Parathyroid adenoma (tissue), 2 donors: ENCODE results near the gene SLA2.

Source experiments
- H2AFZ ChIP-seq: fragments of 300-600 bp; sonication (generic); one replicate; pipeline ENCODE4 v1.7.0; 2017; ENCODE audit warnings: antibody characterized with exemption, mild to moderate bottlenecking
- H3K27ac ChIP-seq: fragments of 300-600 bp; sonication (generic); one replicate; pipeline ENCODE4 v1.7.0; 2017
- H3K27me3 ChIP-seq: fragments of 300-600 bp; sonication (generic); one replicate; pipeline ENCODE4 v1.7.0; 2017; ENCODE audit warnings: low read length; ENCODE audit not compliant: control insufficient read depth, insufficient read depth
- H3K36me3 ChIP-seq: fragments of 300-600 bp; sonication (generic); one replicate; pipeline ENCODE4 v1.7.0; 2017; ENCODE audit warnings: low read length; ENCODE audit not compliant: control insufficient read depth, insufficient read depth
- H3K4me1 ChIP-seq: fragments of 300-600 bp; sonication (generic); one replicate; pipeline ENCODE4 v1.7.0; 2017; ENCODE audit warnings: control low read depth
- H3K4me2 ChIP-seq: fragments of 300-600 bp; sonication (generic); one replicate; pipeline ENCODE4 v1.7.0; 2017; ENCODE audit warnings: low read length
- H3K4me3 ChIP-seq: fragments of 300-600 bp; sonication (generic); one replicate; pipeline ENCODE4 v1.7.0; 2017; ENCODE audit warnings: low read depth, low read length
- H3K79me2 ChIP-seq: fragments of 300-600 bp; sonication (generic); one replicate; pipeline ENCODE4 v1.7.0; 2017; ENCODE audit warnings: control low read depth
- H3K9ac ChIP-seq: fragments of 300-600 bp; sonication (generic); one replicate; pipeline ENCODE4 v1.7.0; 2017; ENCODE audit warnings: mild to moderate bottlenecking
- H3K9me3 ChIP-seq: fragments of 300-600 bp; sonication (generic); one replicate; pipeline ENCODE4 v1.7.0; 2017; ENCODE audit warnings: low read length; ENCODE audit not compliant: control insufficient read depth
- TF ChIP-seq, protein P1 (sequence below): fragments of 300-600 bp; sonication (generic); IDR thresholded peaks from one replicate; pipeline ENCODE4 v1.7.0; 2017; ENCODE audit warnings: antibody characterized with exemption, mild to moderate bottlenecking
- donor health status: primary hyperparathyroidism.

Gene SLA2

DNA sequence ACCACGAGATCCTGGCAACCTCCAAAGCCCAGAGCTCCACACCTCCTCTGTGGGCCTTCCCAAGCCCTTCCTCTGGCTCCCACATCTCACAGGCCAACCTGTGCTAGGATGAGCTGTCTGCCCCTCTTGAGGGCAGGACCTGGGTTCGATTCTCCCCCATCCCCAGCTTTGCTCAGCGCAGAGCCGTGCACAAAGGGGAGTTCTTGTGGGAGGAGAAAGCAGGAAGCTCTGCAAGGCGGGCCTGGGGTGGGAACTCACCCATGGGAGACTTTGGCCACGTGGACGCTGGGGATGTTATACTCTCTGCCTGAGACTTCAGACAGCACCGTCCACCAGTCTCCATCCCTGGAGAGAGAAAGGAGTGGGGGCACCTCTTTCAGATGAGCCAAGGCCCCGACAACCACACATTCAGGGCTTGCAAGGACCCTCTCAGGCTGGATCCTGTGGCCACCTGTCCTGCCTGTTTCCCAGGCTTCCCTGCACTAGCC lies 12.7 kb downstream of the SLA2 start:
- Histone ChIP-seq H3K79me2 (no peaks in the 10 kb centered on the region), H3K9me3 (no peaks in the 10 kb centered on the region), H3K4me1 (no peaks in the 10 kb centered on the region), H3K4me3 (no peak overlapping the region), H2AFZ (no peak overlapping the region), H3K27me3 (no peaks in the 10 kb centered on the region), H3K9ac (no peak overlapping the region), H3K4me2 (no peak overlapping the region), H3K27ac (no peak overlapping the region), H3K36me3 (no peaks in the 10 kb centered on the region)
- TF ChIP-seq, protein P1, sequence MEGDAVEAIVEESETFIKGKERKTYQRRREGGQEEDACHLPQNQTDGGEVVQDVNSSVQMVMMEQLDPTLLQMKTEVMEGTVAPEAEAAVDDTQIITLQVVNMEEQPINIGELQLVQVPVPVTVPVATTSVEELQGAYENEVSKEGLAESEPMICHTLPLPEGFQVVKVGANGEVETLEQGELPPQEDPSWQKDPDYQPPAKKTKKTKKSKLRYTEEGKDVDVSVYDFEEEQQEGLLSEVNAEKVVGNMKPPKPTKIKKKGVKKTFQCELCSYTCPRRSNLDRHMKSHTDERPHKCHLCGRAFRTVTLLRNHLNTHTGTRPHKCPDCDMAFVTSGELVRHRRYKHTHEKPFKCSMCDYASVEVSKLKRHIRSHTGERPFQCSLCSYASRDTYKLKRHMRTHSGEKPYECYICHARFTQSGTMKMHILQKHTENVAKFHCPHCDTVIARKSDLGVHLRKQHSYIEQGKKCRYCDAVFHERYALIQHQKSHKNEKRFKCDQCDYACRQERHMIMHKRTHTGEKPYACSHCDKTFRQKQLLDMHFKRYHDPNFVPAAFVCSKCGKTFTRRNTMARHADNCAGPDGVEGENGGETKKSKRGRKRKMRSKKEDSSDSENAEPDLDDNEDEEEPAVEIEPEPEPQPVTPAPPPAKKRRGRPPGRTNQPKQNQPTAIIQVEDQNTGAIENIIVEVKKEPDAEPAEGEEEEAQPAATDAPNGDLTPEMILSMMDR, result no peak

DNA sequence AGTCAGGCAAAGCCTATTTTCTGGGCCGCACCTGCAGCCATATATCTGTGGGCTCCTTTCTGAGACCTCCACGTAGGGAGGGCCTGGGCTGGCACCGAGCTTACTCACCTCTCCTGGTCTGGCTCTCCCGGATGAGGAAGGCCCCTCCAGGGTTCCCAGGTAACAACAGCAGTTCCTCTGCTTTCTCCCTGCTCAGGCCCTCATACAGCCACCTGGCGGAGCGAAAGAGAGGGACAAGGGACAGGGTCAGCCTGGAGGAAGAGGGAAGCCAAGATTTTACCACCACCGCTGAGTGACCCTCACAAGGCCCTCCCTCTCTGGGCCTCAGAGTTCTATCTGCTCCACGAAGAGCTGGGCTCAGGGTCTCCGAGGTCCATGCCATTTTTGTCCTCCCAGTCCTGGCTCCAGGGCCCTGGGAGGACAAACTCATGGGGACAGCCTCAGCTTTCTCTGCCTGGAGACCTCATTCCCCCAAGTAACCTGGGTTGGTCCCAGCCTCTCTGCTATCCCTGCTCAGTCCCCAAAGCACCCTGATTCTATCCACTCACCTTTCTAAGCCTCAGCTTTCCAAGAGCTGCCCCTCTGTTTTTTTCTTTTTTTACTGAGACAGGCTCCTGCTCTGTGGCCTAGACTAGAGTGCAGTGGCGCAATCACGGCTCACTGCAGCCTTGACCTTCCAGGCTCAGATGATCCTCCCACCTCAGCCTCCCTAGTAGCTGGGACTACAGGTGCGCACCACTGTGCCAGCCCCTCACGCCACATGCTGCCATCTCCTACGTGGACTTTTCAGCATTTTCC lies 13.3 kb downstream of the SLA2 start:
- H2AFZ ChIP-seq, result no peak overlapping the region
- no peaks in the 10 kb centered on the region for H3K9me3 ChIP-seq
- no peak overlapping the region for H3K9ac ChIP-seq
- TF ChIP-seq, protein P1, result no peak
- H3K4me2 ChIP-seq, result no peak overlapping the region
- H3K79me2 ChIP-seq, result no peaks in the 10 kb centered on the region
- no peaks in the 10 kb centered on the region for H3K27me3 ChIP-seq
- H3K4me3 ChIP-seq, result no peak overlapping the region
- no peaks in the 10 kb centered on the region for H3K36me3 ChIP-seq
- H3K4me1 ChIP-seq, result no peaks in the 10 kb centered on the region
- no peak overlapping the region for H3K27ac ChIP-seq

DNA sequence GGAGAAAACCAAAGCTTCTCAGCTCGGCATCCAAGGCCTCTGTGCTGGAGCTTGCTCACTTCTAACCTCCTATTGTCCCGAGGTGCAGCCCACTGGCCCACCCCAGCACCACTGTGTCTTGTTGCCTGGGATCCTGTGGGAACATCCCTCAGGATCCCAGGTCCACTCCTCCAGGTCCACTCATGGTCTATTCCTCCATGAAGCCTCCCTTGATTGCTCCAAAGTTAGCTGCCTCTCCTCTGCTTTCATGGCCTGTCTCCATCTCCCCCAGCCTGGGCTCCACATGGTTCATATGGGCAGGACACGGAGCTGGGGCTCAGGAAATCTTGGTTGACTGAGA lies 13.9 kb downstream of the SLA2 start:
- no peaks in the 10 kb centered on the region for H3K36me3 ChIP-seq
- H3K27ac ChIP-seq, result no peak overlapping the region
- no peak overlapping the region for H2AFZ ChIP-seq
- no peaks in the 10 kb centered on the region for H3K27me3 ChIP-seq
- H3K9ac ChIP-seq, result no peak overlapping the region
- H3K79me2 ChIP-seq, result no peaks in the 10 kb centered on the region
- H3K4me1 ChIP-seq, result no peaks in the 10 kb centered on the region
- no peak overlapping the region for H3K4me2 ChIP-seq
- TF ChIP-seq, protein P1, result no peak
- no peaks in the 10 kb centered on the region for H3K9me3 ChIP-seq
- H3K4me3 ChIP-seq, result no peak overlapping the region

DNA sequence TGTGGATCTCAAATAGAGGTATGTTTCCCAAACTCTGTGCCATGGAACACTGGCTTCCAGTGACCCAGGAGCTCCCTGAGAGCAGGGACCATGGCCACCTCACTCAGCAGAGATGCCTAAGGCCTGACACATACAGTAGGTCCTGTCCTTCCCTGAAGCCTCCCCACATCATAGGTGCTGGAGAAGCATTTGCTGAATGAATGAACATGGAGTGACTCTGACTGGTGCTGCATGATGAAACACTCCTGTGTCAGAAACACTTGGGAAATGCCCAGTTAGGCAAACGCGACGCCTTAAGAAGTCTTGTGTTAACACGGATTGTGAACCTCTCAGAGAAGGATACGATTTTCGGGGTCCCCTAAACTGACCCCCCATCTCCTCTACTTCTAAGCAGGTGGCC lies 14.3 kb downstream of the SLA2 start:
- Histone ChIP-seq H3K27ac (no peak overlapping the region), H2AFZ (no peak overlapping the region), H3K27me3 (no peaks in the 10 kb centered on the region), H3K4me2 (no peak overlapping the region), H3K79me2 (no peaks in the 10 kb centered on the region), H3K9me3 (no peaks in the 10 kb centered on the region), H3K9ac (no peak overlapping the region), H3K4me1 (no peaks in the 10 kb centered on the region), H3K36me3 (no peaks in the 10 kb centered on the region), H3K4me3 (no peak overlapping the region)
- TF ChIP-seq, protein P1, result no peak
